ENCODE measurements around the gene IRS2. TPM values are rescaled to one million over a fixed set of nuclear protein-coding genes. Genes with fewer than 3 reads are reported as not detected.

Gene IRS2
- total and polyA plus RNA-seq, 2 donors (not counting 1 experiment from before 2014, with no cell fraction given): 2.3 TPM

DNA sequence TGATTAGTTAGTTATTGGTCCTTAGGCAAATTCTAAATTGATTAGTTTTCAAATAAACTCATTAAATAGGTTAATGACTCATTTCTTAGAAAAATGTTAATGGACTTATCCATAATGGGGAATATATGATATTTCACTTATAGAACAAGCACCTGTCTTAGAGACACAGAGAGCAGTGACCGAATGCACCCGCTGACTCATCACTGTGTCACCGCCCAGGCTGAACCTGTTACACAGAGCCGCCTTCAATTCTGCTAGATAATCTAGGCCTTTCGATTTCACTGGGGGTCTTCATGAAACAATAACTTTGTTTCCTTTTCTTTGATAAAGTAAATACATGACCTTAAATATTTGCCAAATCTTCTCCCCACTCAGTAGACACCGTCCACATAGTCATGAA lies 13.1 kb downstream of the IRS2 start:
- no peaks in the 10 kb centered on the region for H3K4me1 ChIP-seq (ENCODE audit: control insufficient read depth, extremely low read depth, insufficient read depth, low read length)
- no peak overlapping the region for H2AFZ ChIP-seq (ENCODE audit: low read length)
- peak in 1 of 2 donors; percentile 51 for DNase-seq (ENCODE audit: low read depth in 2 of 2)
- TF ChIP-seq, protein P1, sequence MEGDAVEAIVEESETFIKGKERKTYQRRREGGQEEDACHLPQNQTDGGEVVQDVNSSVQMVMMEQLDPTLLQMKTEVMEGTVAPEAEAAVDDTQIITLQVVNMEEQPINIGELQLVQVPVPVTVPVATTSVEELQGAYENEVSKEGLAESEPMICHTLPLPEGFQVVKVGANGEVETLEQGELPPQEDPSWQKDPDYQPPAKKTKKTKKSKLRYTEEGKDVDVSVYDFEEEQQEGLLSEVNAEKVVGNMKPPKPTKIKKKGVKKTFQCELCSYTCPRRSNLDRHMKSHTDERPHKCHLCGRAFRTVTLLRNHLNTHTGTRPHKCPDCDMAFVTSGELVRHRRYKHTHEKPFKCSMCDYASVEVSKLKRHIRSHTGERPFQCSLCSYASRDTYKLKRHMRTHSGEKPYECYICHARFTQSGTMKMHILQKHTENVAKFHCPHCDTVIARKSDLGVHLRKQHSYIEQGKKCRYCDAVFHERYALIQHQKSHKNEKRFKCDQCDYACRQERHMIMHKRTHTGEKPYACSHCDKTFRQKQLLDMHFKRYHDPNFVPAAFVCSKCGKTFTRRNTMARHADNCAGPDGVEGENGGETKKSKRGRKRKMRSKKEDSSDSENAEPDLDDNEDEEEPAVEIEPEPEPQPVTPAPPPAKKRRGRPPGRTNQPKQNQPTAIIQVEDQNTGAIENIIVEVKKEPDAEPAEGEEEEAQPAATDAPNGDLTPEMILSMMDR (conservative IDR thresholded peaks at IDR 0.05 in 1 of 2, IDR thresholded peaks at IDR 0.05 in 1 of 2; ENCODE audit: low read depth in 1 of 2, low read length in 2 of 2): no peak
- TF ChIP-seq EZH2 (IDR thresholded peaks at IDR 0.05; ENCODE audit: low read length, missing control alignments): no peak
- H3K79me2 ChIP-seq (ENCODE audit: control insufficient read depth, insufficient read depth, low read length): peaks cover 2% of the 10 kb centered on the region
- no peak overlapping the region for H3K4me3 ChIP-seq (replicated peaks in 1 of 4; ENCODE audit: control extremely low read depth in 1 of 4, insufficient read depth in 1 of 4, low read depth in 3 of 4, low read length in 4 of 4)
- no peaks in the 10 kb centered on the region for H3K9me3 ChIP-seq (ENCODE audit: control insufficient read depth, insufficient read depth, low read depth, low read length)
- H3K27ac ChIP-seq (ENCODE audit: insufficient read depth, low read length): no peak overlapping the region
- H3K4me2 ChIP-seq (ENCODE audit: extremely low read depth, insufficient read depth, low read length): no peak overlapping the region
- H3K36me3 ChIP-seq (ENCODE audit: control insufficient read depth, insufficient read depth, low read length): no peaks in the 10 kb centered on the region
- no peak overlapping the region for H3K9ac ChIP-seq (ENCODE audit: insufficient read depth, low read length)
- no peaks in the 10 kb centered on the region for H3K27me3 ChIP-seq (ENCODE audit: control insufficient read depth, insufficient read depth, low read length)
- no peaks in the 10 kb centered on the region for H4K20me1 ChIP-seq (ENCODE audit: control insufficient read depth, extremely low read depth, insufficient read depth, low read length)

DNA sequence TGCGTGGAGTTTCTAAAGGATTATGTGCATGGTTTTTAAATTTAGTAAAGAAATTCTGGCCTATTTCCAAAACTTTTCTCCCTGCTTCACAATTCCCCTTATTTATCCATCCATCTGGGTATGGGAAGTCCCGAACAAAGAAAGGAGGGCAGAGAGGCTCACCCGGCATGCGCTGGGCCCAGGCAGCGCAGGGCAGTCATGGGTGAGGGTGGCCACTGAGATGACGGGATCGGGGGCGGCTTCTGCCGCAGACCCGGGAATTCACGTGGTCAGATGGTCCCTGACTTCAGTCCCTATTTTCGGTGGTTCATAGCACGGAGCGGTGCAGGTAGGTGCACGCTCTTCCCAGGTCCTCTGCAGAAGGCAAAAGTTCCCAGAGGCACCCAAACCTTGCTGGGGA lies 14.5 kb downstream of the IRS2 start:
- DNase-seq (ENCODE audit: low read depth in 2 of 2): no peak
- H3K36me3 ChIP-seq (ENCODE audit: control insufficient read depth, insufficient read depth, low read length): no peaks in the 10 kb centered on the region
- no peaks in the 10 kb centered on the region for H4K20me1 ChIP-seq (ENCODE audit: control insufficient read depth, extremely low read depth, insufficient read depth, low read length)

DNA sequence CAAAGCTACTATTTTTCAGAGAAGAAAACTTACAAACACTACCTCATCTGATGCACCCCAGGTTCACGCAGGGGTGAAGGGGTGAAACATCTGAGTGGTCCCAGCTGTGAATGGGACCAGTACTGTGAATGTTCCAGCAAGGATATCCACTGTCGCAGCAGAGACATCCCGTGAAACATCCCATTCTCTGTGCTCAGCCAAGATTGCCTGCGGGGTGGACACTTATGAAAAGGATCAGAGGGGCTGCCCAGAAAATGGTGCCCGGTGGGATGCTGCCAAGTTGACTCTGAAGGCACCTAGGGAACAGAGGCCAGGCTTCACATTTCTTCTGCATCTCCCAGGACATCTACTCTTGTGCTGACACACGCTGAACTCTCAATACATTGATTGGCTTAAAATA lies 15.9 kb downstream of the IRS2 start:
- Histone ChIP-seq H3K27me3 (ENCODE audit: control insufficient read depth, insufficient read depth, low read length) (no peaks in the 10 kb centered on the region), H3K36me3 (ENCODE audit: control insufficient read depth, insufficient read depth, low read length) (no peaks in the 10 kb centered on the region), H4K20me1 (ENCODE audit: control insufficient read depth, extremely low read depth, insufficient read depth, low read length) (no peaks in the 10 kb centered on the region), H3K4me2 (ENCODE audit: extremely low read depth, insufficient read depth, low read length) (no peak overlapping the region), H3K27ac (ENCODE audit: insufficient read depth, low read length) (no peak overlapping the region), H2AFZ (ENCODE audit: low read length) (no peak overlapping the region), H3K4me1 (ENCODE audit: control insufficient read depth, extremely low read depth, insufficient read depth, low read length) (no peaks in the 10 kb centered on the region), H3K9me3 (ENCODE audit: control insufficient read depth, insufficient read depth, low read depth, low read length) (no peaks in the 10 kb centered on the region), H3K79me2 (ENCODE audit: control insufficient read depth, insufficient read depth, low read length) (no peaks in the 10 kb centered on the region), H3K4me3 (replicated peaks in 1 of 4; ENCODE audit: control extremely low read depth in 1 of 4, insufficient read depth in 1 of 4, low read depth in 3 of 4, low read length in 4 of 4) (no peak overlapping the region), H3K9ac (ENCODE audit: insufficient read depth, low read length) (no peak overlapping the region)
- no peak for DNase-seq (ENCODE audit: low read depth in 2 of 2)
- TF ChIP-seq, protein P1 (conservative IDR thresholded peaks at IDR 0.05 in 1 of 2, IDR thresholded peaks at IDR 0.05 in 1 of 2; ENCODE audit: low read depth in 1 of 2, low read length in 2 of 2): no peak
- TF ChIP-seq EZH2 (IDR thresholded peaks at IDR 0.05; ENCODE audit: low read length, missing control alignments): no peak

More for the DNA sequence above, 14.5 kb downstream of the IRS2 start:
- H2AFZ ChIP-seq (ENCODE audit: low read length): no peak overlapping the region
- no peaks in the 10 kb centered on the region for H3K4me1 ChIP-seq (ENCODE audit: control insufficient read depth, extremely low read depth, insufficient read depth, low read length)
- H3K9me3 ChIP-seq (ENCODE audit: control insufficient read depth, insufficient read depth, low read depth, low read length): no peaks in the 10 kb centered on the region
- H3K79me2 ChIP-seq (ENCODE audit: control insufficient read depth, insufficient read depth, low read length): no peaks in the 10 kb centered on the region
- H3K27ac ChIP-seq (ENCODE audit: insufficient read depth, low read length): no peak overlapping the region
- H3K27me3 ChIP-seq (ENCODE audit: control insufficient read depth, insufficient read depth, low read length): no peaks in the 10 kb centered on the region
- no peak overlapping the region for H3K4me2 ChIP-seq (ENCODE audit: extremely low read depth, insufficient read depth, low read length)
- H3K9ac ChIP-seq (ENCODE audit: insufficient read depth, low read length): no peak overlapping the region
- no peak for TF ChIP-seq EZH2 (IDR thresholded peaks at IDR 0.05; ENCODE audit: low read length, missing control alignments)
- TF ChIP-seq, protein P1 (conservative IDR thresholded peaks at IDR 0.05 in 1 of 2, IDR thresholded peaks at IDR 0.05 in 1 of 2; ENCODE audit: low read depth in 1 of 2, low read length in 2 of 2): no peak
- H3K4me3 ChIP-seq (replicated peaks in 1 of 4; ENCODE audit: control extremely low read depth in 1 of 4, insufficient read depth in 1 of 4, low read depth in 3 of 4, low read length in 4 of 4): no peak overlapping the region

Measured in fibroblast of lung (primary cell).